Measurements from ENCODE around the gene NOD2.

DNA sequence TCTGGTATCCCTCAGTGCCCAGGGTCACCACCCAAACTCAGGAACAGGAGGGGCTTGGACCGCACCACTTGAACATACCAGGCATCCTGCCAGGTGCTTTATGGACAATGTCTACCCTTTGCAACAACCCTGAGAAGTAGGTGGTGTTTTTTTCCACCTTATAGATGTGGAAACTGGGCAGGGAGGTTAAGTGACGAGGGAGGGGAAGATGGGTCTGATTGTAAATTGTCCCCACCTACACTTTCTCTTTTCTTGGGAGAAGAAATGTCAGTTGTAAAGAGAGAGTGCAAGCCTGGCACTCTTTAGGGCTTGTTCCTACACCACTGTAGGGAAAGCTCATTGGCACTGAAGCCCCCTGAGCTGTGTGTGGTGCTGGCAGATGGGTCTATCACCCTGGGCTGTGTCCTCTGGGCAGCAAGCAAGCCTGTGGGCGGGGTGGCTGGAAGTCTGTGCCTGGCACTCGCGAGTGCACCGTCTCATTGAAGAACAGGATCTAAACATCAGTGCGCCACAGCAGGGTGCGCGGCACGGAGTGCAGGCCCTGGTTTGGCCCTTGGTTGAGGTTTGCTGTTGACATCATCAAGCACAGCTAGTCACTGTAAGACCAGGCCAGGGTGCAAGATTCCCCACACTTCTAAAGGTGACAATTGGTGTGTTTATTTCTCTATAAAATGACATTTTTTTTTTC lies 15.1 kb downstream of the NOD2 start:
- TF ChIP-seq, protein P1, sequence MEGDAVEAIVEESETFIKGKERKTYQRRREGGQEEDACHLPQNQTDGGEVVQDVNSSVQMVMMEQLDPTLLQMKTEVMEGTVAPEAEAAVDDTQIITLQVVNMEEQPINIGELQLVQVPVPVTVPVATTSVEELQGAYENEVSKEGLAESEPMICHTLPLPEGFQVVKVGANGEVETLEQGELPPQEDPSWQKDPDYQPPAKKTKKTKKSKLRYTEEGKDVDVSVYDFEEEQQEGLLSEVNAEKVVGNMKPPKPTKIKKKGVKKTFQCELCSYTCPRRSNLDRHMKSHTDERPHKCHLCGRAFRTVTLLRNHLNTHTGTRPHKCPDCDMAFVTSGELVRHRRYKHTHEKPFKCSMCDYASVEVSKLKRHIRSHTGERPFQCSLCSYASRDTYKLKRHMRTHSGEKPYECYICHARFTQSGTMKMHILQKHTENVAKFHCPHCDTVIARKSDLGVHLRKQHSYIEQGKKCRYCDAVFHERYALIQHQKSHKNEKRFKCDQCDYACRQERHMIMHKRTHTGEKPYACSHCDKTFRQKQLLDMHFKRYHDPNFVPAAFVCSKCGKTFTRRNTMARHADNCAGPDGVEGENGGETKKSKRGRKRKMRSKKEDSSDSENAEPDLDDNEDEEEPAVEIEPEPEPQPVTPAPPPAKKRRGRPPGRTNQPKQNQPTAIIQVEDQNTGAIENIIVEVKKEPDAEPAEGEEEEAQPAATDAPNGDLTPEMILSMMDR (CRISPR knock-in tag; IDR thresholded peaks at IDR 0.05) = no peak
- TF ChIP-seq FOSL1 (CRISPR knock-in tag; IDR thresholded peaks at IDR 0.05; ENCODE audit: borderline replicate concordance) (no peak), HNF1A (IDR thresholded peaks at IDR 0.05; ENCODE audit: low read depth) (no peak), HNF1A (CRISPR knock-in tag; IDR thresholded peaks at IDR 0.05; ENCODE audit: borderline replicate concordance) (no peak), ZNF354B (CRISPR knock-in tag; IDR thresholded peaks at IDR 0.05) (no peak), XRCC5 (optimal IDR thresholded peaks at IDR 0.05; ENCODE audit: low read length) (no peak), ASH2L (IDR thresholded peaks at IDR 0.05; ENCODE audit: insufficient read length, low read depth, low read length) (no peak), ATF7 (IDR thresholded peaks at IDR 0.05) (no peak), ATF7 (CRISPR knock-in tag; IDR thresholded peaks at IDR 0.05) (no peak)

All from HepG2 (cell line).